Measurements from ENCODE around the gene CSTF1.

GRCh38 chr20:56348746-56349145 is 43.7 kb upstream of the CSTF1 start:
- TF ChIP-seq POLR2A (IDR thresholded peaks at IDR 0.05; ENCODE audit: low read depth, low read length) (no peak), POLR2AphosphoS5 (IDR thresholded peaks at IDR 0.05; ENCODE audit: low read depth, low read length) (no peak), TAF1 (IDR thresholded peaks at IDR 0.05; ENCODE audit: low read depth, low read length) (no peak), SPI1 (IDR thresholded peaks at IDR 0.05; ENCODE audit: low read depth, low read length) (no peak)
